HepG2 (cell line): ENCODE results near the gene C2CD3. TPM values are rescaled to one million over a fixed set of nuclear protein-coding genes. Genes with fewer than 3 reads are reported as not detected.

Experiments used
- ASH2L ChIP-seq: fragments of 300-600, 200-600 bp; sonication (generic); IDR thresholded peaks from 2 replicates; pipeline ENCODE4 v1.7.0; 2017; ENCODE audit warnings: low read depth, mild to moderate bottlenecking, moderate library complexity, mixed read lengths, low read length; ENCODE audit not compliant: insufficient read length
- DPF2 ChIP-seq: sonication (generic); formaldehyde crosslinking; IDR thresholded peaks from 2 replicates; pipeline ENCODE4 v1.4.0; 2020; ENCODE audit warnings: mild to moderate bottlenecking, low read depth, missing genetic modification reagents, borderline replicate concordance
- LCORL ChIP-seq, 2 experiments: fragments of 450-650 bp in 1 of 2; sonication (generic) in 1 of 2; formaldehyde crosslinking in 1 of 2; IDR thresholded peaks; 2 replicates each; pipeline versions ENCODE4 v1.5.0 to v1.6.1; 2017 to 2020; ENCODE audit warnings: antibody characterized with exemption in 1 of 2, missing genetic modification reagents in 1 of 2
- STAT5B ChIP-seq: sonication (generic); formaldehyde crosslinking; IDR thresholded peaks from 2 replicates; pipeline ENCODE4 v1.4.0; 2020; ENCODE audit warnings: missing genetic modification reagents
- ZSCAN30 ChIP-seq: sonication (generic); formaldehyde crosslinking; IDR thresholded peaks from 2 replicates; pipeline ENCODE4 v1.5.0; 2020; ENCODE audit warnings: mild to moderate bottlenecking, missing genetic modification reagents
- polyA plus RNA-seq, 8 experiments: library from polyadenylated mRNA; depleted of rRNA in 3 of 8; stranded (reverse) in 7 of 8; unstranded in 1 of 8; fragments of >200 nt; fragmentation: Illumina TruSeq in 4 of 8; extraction: Trizol in 4 of 8; gene quantifications; 2 replicates each; pipeline versions ENCODE4 v1.2.1 to v1.2.3, GENCODE V29; 2011 to 2016; ENCODE audit warnings: low read depth in 4 of 8, missing spikeins in 1 of 8, mixed read lengths in 1 of 8; ENCODE audit not compliant: insufficient read depth in 1 of 8
- total RNA-seq, 5 experiments: library from RNA; depleted of rRNA; stranded (reverse); fragments of >200 nt; fragmentation: Illumina TruSeq; extraction: Trizol; gene quantifications; 2 replicates each; pipeline ENCODE4 v1.2.3, GENCODE V29; 2016; ENCODE audit warnings: low read depth in 1 of 5
- TF ChIP-seq, protein P1 (sequence below): sonication (generic); formaldehyde crosslinking; IDR thresholded peaks from 2 replicates; pipeline ENCODE4 v1.4.0; 2020; ENCODE audit warnings: mild to moderate bottlenecking, low read depth, missing genetic modification reagents
- TF ChIP-seq, protein P2 (sequence below): fragments of 450-650 bp; IDR thresholded peaks from 2 replicates; pipeline ENCODE4 v1.6.1; 2016
- TF ChIP-seq, protein P3 (sequence below): sonication (generic); formaldehyde crosslinking; IDR thresholded peaks from 2 replicates; pipeline ENCODE4 v1.4.0; 2020; ENCODE audit warnings: mild to moderate bottlenecking, missing genetic modification reagents
- TF ChIP-seq, protein P4 (sequence below): sonication (generic); formaldehyde crosslinking; IDR thresholded peaks from 2 replicates; pipeline ENCODE4 v1.5.1; 2020; ENCODE audit warnings: mild to moderate bottlenecking, missing genetic modification reagents, moderate library complexity
- TF ChIP-seq, protein P5 (sequence below): sonication (generic); formaldehyde crosslinking; IDR thresholded peaks from 2 replicates; pipeline ENCODE4 v1.4.0; 2020; ENCODE audit warnings: missing genetic modification reagents
- TF ChIP-seq, protein P6 (sequence below): sonication (generic); formaldehyde crosslinking; IDR thresholded peaks from 2 replicates; pipeline ENCODE4 v1.4.0; 2020; ENCODE audit warnings: missing genetic modification reagents
- TF ChIP-seq, protein P7 (sequence below): sonication (generic); formaldehyde crosslinking; IDR thresholded peaks from 2 replicates; pipeline ENCODE4 v1.8.0; 2022; ENCODE audit warnings: missing genetic modification reagents, mild to moderate bottlenecking, moderate library complexity, borderline replicate concordance

Gene C2CD3
- total and polyA plus RNA-seq, 2 of the 13 experiments (the other 11 are each of a cell fraction or from before 2014, with no cell fraction given): 5.5 to 6.4 TPM

DNA sequence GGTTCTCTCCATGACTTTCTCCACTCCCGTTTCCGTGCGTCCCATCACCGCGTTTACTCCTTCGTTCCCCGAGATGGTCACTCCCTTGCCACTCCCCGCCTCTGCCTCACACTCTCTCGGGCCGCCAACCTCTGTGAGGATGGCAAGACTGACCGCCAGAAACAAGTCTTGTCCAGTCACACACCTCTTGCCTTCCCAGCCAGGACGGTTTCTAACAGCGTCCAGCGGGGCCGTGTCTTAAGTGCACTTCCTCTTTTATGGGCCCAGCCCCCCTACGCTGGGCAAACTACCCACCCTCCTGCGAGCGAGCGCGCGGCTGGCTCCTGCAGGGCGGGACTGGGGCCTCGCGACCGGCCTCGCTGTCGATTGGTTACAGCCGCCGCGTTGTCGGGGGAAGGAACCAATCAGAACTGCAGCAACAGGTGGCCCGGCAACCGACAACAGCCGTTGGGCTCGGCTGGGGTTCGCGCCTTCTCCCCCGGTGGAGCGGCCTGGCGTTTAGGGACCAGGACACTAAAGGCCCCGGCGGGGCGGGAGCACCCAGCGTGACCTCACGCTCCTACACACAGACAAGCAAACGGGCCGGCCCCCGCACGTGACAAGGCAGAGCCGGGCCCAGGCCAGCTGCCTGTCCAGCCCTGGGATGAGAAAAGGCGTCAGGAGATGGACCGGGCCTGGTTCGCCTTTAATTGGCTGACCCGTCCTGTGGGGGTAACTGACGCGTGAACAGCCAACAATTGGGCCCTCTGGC, 187.6 kb downstream of the C2CD3 start (continued):
- TF ChIP-seq, protein P1, sequence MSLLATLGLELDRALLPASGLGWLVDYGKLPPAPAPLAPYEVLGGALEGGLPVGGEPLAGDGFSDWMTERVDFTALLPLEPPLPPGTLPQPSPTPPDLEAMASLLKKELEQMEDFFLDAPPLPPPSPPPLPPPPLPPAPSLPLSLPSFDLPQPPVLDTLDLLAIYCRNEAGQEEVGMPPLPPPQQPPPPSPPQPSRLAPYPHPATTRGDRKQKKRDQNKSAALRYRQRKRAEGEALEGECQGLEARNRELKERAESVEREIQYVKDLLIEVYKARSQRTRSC (CRISPR knock-in tag): no peak
- TF ChIP-seq, protein P2, sequence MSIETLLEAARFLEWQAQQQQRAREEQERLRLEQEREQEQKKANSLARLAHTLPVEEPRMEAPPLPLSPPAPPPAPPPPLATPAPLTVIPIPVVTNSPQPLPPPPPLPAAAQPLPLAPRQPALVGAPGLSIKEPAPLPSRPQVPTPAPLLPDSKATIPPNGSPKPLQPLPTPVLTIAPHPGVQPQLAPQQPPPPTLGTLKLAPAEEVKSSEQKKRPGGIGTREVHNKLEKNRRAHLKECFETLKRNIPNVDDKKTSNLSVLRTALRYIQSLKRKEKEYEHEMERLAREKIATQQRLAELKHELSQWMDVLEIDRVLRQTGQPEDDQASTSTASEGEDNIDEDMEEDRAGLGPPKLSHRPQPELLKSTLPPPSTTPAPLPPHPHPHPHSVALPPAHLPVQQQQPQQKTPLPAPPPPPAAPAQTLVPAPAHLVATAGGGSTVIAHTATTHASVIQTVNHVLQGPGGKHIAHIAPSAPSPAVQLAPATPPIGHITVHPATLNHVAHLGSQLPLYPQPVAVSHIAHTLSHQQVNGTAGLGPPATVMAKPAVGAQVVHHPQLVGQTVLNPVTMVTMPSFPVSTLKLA: peak; percentile 45; the same call in 1 of the 2 replicates
- TF ChIP-seq, protein P3, sequence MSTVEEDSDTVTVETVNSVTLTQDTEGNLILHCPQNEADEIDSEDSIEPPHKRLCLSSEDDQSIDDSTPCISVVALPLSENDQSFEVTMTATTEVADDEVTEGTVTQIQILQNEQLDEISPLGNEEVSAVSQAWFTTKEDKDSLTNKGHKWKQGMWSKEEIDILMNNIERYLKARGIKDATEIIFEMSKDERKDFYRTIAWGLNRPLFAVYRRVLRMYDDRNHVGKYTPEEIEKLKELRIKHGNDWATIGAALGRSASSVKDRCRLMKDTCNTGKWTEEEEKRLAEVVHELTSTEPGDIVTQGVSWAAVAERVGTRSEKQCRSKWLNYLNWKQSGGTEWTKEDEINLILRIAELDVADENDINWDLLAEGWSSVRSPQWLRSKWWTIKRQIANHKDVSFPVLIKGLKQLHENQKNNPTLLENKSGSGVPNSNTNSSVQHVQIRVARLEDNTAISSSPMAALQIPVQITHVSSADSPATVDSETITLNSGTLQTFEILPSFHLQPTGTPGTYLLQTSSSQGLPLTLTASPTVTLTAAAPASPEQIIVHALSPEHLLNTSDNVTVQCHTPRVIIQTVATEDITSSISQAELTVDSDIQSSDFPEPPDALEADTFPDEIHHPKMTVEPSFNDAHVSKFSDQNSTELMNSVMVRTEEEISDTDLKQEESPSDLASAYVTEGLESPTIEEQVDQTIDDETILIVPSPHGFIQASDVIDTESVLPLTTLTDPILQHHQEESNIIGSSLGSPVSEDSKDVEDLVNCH (CRISPR knock-in tag): peak; percentile 85; the same call in 1 of the 2 replicates
- peak; percentile 97 for TF ChIP-seq ZSCAN30 (CRISPR knock-in tag)
- TF ChIP-seq, protein P4, sequence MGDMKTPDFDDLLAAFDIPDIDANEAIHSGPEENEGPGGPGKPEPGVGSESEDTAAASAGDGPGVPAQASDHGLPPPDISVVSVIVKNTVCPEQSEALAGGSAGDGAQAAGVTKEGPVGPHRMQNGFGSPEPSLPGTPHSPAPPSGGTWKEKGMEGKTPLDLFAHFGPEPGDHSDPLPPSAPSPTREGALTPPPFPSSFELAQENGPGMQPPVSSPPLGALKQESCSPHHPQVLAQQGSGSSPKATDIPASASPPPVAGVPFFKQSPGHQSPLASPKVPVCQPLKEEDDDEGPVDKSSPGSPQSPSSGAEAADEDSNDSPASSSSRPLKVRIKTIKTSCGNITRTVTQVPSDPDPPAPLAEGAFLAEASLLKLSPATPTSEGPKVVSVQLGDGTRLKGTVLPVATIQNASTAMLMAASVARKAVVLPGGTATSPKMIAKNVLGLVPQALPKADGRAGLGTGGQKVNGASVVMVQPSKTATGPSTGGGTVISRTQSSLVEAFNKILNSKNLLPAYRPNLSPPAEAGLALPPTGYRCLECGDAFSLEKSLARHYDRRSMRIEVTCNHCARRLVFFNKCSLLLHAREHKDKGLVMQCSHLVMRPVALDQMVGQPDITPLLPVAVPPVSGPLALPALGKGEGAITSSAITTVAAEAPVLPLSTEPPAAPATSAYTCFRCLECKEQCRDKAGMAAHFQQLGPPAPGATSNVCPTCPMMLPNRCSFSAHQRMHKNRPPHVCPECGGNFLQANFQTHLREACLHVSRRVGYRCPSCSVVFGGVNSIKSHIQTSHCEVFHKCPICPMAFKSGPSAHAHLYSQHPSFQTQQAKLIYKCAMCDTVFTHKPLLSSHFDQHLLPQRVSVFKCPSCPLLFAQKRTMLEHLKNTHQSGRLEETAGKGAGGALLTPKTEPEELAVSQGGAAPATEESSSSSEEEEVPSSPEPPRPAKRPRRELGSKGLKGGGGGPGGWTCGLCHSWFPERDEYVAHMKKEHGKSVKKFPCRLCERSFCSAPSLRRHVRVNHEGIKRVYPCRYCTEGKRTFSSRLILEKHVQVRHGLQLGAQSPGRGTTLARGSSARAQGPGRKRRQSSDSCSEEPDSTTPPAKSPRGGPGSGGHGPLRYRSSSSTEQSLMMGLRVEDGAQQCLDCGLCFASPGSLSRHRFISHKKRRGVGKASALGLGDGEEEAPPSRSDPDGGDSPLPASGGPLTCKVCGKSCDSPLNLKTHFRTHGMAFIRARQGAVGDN (CRISPR knock-in tag): peak; percentile 99
- TF ChIP-seq, protein P5, sequence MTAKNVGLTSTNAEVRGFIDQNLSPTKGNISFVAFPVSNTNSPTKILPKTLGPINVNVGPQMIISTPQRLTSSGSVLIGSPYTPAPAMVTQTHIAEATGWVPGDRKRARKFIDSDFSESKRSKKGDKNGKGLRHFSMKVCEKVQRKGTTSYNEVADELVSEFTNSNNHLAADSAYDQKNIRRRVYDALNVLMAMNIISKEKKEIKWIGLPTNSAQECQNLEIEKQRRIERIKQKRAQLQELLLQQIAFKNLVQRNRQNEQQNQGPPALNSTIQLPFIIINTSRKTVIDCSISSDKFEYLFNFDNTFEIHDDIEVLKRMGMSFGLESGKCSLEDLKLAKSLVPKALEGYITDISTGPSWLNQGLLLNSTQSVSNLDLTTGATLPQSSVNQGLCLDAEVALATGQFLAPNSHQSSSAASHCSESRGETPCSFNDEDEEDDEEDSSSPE: peak; percentile 98
- no peak for TF ChIP-seq DPF2 (CRISPR knock-in tag)
- TF ChIP-seq, protein P6, sequence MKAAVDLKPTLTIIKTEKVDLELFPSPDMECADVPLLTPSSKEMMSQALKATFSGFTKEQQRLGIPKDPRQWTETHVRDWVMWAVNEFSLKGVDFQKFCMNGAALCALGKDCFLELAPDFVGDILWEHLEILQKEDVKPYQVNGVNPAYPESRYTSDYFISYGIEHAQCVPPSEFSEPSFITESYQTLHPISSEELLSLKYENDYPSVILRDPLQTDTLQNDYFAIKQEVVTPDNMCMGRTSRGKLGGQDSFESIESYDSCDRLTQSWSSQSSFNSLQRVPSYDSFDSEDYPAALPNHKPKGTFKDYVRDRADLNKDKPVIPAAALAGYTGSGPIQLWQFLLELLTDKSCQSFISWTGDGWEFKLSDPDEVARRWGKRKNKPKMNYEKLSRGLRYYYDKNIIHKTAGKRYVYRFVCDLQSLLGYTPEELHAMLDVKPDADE (CRISPR knock-in tag): 0 out of 2 replicates have a peak, but pooled peaks have one; percentile 76
- peak; percentile 62 for TF ChIP-seq STAT5B (CRISPR knock-in tag)
- no peak for TF ChIP-seq LCORL (IDR thresholded peaks at IDR 0.05)
- peak; percentile 88 for TF ChIP-seq LCORL (CRISPR knock-in tag; IDR thresholded peaks at IDR 0.05)
- TF ChIP-seq, protein P7, sequence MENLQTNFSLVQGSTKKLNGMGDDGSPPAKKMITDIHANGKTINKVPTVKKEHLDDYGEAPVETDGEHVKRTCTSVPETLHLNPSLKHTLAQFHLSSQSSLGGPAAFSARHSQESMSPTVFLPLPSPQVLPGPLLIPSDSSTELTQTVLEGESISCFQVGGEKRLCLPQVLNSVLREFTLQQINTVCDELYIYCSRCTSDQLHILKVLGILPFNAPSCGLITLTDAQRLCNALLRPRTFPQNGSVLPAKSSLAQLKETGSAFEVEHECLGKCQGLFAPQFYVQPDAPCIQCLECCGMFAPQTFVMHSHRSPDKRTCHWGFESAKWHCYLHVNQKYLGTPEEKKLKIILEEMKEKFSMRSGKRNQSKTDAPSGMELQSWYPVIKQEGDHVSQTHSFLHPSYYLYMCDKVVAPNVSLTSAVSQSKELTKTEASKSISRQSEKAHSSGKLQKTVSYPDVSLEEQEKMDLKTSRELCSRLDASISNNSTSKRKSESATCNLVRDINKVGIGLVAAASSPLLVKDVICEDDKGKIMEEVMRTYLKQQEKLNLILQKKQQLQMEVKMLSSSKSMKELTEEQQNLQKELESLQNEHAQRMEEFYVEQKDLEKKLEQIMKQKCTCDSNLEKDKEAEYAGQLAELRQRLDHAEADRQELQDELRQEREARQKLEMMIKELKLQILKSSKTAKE: peak; percentile 65
- peak; percentile 67 for TF ChIP-seq ASH2L
